Activated CD4-positive, CD25-positive, alpha-beta regulatory T cell treated with anti-CD3 and anti-CD28 coated beads, Interleukin-2, amount 50 U/mL, for 16 hours (primary cell): ENCODE data around the gene ARF4.
A peak's percentile ranks its signal among the peaks of the same experiment; 100 is the strongest.

Experiments used
- DNase-seq: peaks from one replicate; pipeline ENCODE4 v3.0.0-alpha.2; 2020; ENCODE audit warnings: low read depth, low spot score

Gene ARF4

GRCh38 chr3:57582474-57583168 lies 14.5 kb downstream of the ARF4 start:
- no peak for DNase-seq

DNA sequence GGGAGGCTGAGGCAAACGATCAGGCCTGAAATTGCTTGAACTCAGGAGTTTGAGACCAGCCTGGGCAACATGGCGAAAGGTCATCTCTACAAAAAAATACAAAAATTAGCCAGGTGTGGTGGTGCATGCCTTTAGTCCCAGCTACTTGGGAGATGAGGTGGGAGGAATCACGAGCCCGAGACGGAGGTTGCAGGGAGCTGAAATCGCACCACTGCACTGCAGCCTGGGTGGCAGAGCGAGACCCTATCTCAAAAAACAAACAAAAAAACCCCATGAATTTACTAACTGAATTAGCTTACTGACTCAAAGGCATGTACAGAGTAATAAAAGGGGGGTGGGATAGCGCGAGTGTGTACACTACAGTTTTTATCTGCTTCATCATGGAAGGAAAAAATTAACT lies 19.3 kb downstream of the ARF4 start:
- DNase-seq = no peak

DNA sequence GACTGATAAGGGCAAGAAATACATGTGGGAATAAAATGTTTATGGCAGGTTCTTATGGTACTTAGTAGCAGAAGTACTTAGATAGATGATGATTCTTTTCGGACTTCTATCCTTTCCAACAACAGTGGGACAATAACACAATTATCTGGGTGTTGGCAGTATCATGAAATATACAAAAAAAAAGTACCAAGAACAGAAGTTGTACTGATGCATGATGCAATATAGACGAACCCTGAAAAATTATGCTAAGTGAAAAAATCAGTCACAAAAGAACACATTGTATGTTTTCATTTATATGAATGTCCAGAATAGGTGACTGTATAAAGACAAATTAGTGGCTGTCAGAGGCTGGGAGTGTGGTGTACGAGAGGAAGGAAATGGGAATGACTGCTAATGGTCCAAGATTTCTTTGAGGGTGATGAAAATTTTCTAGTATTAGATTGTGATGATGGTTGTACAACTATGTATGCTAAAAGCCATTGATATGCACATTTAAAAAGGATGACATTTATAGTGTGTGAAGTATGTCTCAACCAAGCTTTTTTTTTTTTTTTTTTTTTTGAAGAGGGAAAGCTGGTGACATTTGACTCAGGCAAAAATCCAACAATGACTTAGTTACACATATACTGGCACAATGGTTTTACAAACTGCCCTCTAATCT lies 21.0 kb downstream of the ARF4 start:
- DNase-seq = no peak

DNA sequence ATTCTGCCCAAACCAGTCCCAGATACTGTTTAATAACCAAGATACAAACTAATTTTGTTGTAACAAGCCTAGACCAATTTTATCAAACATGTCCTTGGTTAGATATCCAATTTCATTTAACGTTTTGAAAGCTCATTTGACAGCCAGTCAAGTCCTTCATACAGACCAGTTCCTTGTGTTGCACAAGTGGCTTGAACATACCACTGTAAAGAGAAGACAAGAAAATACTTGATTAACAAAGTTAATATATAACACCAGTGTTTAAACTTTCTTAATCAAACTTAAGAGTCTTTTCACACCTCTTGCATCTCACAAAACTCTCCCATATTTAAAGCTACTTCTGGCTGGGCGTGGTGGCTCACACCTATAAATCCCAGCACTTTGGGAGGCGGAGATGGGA lies 25.0 kb downstream of the ARF4 start:
- no peak for DNase-seq

DNA sequence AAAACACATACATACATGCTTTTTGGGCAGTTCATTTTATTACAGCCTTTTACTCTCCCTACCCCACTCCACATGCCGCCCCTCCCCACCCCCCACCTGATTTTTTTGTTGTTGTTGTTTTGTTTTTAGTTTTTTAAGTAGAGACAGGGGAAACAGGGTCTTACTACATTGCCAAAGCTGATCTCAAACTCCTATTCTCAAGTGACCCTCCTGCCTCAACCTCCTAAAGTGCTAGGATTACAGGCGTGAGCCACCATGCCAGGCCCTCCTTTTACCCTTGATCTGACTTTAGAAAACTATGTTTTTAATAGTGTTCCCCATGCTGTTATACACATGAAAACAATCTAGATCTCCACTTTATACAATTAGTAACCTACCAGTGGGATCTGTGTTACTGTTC lies 26.3 kb downstream of the ARF4 start:
- no peak for DNase-seq

DNA sequence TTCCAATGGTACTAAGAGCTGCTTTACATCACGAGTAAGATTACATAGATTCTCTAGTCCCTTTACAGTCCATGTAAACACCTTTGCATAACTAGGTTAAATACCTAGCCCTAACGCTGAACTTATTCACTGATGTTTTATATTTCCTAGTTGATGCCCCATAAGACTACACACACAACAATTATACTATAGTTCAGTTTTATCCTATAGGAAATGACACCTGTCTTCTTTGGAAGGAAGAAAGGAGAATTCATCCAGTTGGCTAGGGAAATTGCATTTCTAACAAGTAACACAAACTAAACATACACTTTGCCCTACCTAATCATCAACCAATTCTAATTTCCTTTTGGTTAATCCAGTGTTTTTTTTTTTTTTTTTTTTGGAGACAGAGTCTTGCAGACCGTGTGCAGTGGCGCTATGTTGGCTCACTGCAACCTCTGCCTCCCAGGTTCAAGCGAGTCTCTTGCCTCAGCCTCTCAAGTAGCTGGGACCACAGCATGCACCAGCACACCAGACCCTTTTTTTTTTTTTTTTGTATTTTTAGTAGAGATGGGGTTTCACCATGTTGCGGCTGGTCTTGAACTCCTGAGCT lies 27.2 kb downstream of the ARF4 start:
- no peak for DNase-seq

- DNase-seq = no peak
Measured at GRCh38 chr3:57559526-57559925, 37.6 kb downstream of the ARF4 start.

DNA sequence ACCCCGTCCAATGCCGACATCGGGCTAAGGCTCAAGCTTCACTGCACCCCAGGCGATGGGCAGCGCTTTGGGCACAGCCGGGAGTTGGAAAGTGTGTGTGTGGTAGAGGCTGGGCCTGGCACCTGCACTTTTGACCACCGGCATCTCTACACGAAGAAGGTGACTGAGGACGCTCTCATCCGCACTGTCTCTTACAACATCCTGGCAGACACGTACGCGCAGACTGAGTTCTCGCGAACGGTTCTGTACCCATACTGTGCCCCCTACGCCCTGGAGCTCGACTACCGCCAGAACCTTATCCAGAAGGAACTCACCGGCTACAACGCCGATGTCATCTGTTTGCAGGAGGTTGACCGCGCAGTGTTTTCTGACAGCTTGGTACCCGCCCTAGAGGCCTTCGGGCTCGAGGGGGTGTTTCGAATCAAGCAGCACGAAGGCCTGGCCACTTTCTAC lies 40.0 kb downstream of the ARF4 start:
- peak; percentile 6 for DNase-seq

DNA sequence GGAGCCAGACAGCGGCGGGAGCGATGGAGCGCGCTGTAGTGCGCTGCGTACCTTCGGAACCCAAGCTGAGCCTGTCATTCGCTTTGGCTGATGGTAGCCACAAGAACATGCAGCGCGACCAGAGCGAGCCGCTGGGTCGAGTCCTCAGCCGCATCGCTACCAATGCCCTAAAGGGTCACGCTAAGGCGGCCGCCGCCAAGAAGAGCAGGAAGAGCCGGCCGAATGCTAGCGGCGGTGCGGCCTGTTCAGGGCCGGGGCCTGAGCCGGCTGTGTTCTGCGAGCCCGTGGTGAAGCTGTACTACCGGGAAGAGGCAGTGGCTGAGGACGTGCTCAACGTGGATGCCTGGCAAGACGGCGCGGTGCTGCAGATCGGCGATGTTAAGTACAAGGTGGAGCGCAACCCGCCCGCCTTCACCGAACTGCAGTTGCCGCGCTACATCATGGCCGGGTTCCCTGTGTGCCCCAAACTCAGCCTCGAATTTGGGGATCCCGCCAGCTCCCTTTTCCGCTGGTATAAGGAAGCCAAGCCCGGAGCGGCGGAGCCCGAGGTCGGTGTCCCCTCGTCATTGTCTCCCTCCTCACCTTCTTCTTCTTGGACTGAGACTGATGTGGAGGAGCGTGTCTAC lies 40.6 kb downstream of the ARF4 start:
- no peak for DNase-seq

- peak; percentile 69 for DNase-seq
Measured at GRCh38 chr3:57555738-57556458, 41.2 kb downstream of the ARF4 start, which contains the start of gene PDE12. Gene PDE12 (plus strand): TSS chr3:57556274. CDS start chr3:57556380, 106 bp downstream.

GRCh38 chr3:57555306-57555705 lies 41.8 kb downstream of the ARF4 start:
- no peak for DNase-seq

- DNase-seq = no peak
Measured at GRCh38 chr3:57546616-57547015, 50.5 kb downstream of the ARF4 start.

GRCh38 chr3:57545636-57546268 lies 51.4 kb downstream of the ARF4 start:
- no peak for DNase-seq

GRCh38 chr3:57544181-57545125 lies 52.7 kb downstream of the ARF4 start, which contains the start of gene DNAH12:
Gene DNAH12 (minus strand): TSS chr3:57544344. CDS start chr3:57542870, 1,474 bp downstream.
- no peak for DNase-seq

DNA sequence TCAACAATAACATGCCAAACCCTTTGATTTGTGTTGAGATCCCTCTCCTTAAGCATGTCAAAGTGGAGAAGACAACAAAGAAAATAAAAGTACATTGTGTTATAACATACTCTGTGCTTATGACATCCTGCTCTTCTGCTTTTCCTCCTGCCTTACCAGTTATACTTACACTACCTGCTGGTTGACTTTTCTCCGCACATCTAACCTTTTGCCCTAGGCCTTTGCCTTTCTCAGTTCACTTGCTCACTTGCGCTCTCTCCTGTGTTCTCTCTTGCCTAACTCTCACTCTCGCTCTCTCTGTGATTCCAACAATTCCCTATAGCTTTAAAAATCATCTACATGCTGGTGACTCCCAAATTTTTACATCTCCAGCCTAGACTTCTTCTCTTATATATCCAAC lies 58.7 kb downstream of the ARF4 start:
- no peak for DNase-seq

DNA sequence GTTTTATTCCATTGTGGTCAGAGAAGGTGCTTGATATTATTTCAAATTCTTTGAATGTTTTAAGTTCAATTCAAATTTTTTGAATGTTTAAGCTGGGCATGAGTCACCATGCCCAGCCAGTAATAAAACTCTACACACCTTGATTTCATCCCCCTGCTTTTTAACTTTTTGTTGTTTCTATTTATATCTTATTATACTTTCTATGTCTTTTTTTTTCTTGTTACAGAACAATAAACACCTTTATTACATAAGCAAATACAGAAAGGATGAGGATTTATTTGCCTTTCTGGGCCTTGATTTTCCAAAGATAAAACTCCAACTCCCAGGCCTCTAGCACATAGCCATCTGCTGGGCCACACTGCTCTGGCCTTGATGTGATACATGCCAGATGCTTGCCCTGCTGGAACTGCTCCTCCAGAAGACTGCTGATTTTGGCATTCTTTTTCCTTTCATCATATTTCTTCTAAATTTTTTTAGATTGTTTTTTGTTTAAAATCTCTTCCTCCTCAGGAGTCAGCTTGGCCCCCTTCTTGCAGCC lies 67.0 kb downstream of the ARF4 start:
- DNase-seq = no peak
